Germinal center (tissue), 1 donor: ENCODE data around the gene PA2G4.
"Not testable (repeated sequence)": the region's sequence is repeated elsewhere in the genome, so short reads cannot be mapped to it uniquely, and the experiment has no call there.

ENCODE experiments used
- DNase-seq: peaks from one replicate; pipeline ENCODE4 v3.0.0; 2012; ENCODE audit warnings: mixed read lengths, low spot score

Gene PA2G4

GRCh38 chr12:56101045-56101444 lies 3.3 kb upstream of the PA2G4 start:
- no peak for DNase-seq

DNA sequence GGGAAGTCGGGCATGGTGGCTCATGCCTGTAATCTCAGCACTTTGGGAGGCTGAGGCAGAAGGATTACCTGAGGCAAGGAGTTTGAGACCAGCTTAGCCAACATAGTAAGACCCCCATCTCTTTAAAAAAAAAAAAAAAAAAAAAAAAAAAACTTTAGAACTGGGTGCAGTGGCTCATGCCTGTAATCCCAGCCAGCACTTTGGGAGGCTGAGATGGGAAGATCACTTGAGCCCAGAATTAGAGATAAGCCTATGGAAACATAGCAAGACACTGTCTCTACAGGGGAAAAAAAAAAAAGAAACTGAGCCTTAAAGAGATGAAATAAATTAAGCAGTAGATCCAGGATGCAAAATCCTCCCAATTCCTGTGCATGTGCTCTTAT lies 1.7 kb upstream of the PA2G4 start:
- no peak for DNase-seq

DNA sequence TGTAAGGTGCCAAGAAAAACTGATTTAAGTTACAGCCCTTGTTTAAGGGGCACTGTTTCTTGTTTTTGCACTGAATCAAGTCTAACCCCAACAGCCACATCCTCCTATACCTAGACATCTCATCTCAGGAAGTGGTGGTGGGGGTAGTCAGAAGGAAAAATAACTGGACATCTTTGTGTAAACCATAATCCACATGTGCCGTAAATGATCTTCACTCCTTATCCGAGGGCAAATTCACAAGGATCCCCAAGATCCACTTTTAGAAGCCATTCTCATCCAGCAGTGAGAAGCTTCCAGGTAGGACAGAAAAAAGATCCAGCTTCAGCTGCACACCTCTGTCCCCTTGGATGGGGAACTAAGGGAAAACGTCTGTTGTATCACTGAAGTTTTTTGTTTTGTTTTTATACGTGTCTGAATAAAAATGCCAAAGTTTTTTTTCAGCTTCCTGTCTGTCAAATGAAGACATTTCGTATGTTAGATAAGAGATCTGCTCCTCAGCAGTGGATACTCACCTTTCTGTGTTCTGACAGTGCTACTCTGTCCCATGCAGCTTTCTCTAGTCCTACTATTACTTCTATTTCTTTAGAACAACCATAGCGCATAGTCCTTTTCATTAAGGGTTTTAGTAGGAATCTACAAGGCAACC lies 1.2 kb upstream of the PA2G4 start:
- DNase-seq = no peak

GRCh38 chr12:56103823-56104108 lies 593 bp upstream of the PA2G4 start:
- no peak for DNase-seq

GRCh38 chr12:56104815-56105608 lies 653 bp downstream of the PA2G4 start:
- DNase-seq = no peak

- DNase-seq = no peak
Observed at GRCh38 chr12:56105609-56105902, 1.2 kb downstream of the PA2G4 start.

DNA sequence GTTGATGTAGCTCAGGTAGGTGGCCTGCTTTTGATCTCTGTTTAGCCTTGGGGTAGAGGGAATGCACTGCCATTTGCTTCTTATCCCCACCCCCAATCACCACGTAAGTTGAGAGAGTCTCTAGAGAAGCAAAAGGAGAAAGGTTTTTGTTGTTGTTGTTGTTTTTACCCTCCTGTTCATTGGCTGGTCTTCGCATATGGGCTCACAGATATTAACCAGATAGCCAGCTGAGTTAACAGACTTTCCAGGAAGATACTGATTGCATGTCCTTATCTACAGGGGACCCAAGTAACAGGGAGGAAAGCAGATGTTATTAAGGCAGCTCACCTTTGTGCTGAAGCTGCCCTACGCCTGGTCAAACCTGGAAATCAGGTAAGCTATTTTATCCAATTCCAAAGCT lies 2.9 kb downstream of the PA2G4 start:
- DNase-seq = no peak

DNA sequence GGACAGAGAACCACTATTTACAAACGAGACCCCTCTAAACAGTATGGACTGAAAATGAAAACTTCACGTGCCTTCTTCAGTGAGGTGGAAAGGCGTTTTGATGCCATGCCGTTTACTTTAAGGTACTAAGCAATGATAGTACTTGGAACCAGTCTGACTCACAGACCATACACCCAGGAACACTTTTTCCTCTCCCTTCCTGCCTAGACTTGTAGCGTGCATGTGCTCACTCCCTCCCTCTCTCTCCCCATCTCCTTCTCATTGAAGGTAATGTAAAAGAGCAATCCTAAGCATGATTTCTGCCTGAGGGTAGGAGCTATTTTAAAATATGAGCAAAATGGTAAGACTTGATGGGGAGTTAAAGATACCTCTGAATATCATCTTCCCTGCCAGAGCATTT lies 6.2 kb downstream of the PA2G4 start:
- no peak for DNase-seq

GRCh38 chr12:56114084-56114483 lies 9.7 kb downstream of the PA2G4 start:
- DNase-seq = no peak

DNA sequence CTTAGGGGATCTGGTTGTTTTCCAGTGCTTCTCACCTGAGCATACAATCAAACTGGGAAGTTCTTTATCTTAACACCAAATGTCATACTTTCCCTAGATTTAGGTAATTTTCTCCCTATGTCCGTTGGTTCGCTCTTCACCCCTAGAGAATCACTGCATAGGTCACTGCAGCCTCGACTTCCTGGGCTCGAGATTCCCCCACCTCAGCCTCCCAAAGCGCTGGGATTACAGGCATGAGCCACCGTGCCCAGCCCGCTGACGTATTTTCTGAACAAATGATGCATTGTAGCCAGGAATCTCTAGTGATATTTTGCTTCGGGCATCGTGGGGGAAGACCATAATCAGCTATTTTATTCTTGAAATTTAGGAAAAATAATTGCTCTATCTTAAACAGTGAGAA lies 11.0 kb downstream of the PA2G4 start:
- no peak for DNase-seq

DNA sequence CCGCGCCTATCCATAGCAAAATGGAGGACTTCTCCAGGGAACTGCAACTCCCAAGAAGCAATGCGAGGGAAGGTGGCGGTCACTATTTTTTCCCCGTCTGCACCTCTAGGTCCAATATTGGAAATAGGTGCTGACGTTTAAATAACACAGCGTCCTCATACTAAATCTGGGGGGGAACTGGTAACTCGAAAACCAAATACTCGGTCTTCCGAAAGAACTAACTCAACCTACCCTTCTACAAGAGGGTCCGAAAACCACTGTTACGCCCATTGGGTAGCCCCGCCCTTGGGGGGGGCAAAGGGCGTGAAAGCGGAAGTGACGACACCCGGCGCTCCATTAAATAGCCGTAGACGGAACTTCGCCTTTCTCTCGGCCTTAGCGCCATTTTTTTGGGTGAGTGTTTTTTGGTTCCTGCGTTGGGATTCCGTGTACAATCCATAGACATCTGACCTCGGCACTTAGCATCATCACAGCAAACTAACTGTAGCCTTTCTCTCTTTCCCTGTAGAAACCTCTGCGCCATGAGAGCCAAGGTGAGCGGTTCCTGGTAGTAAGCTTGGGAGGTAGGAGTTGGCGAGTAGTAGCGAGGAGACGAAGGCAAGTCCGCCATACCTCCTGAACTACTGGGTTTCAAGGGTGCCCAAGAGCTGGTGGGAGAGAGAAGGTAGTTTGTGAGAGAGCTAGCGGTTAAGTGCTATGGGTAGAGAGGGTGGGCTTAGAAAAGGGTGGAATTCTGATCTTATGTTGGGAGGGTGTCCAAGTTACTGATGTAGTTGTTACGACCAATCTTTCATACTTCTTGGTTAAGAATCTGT lies 12.1 kb downstream of the PA2G4 start, which contains the start of gene RPL41:
Gene RPL41, plus strand, starts transcription at position 367 of the 815 bp plus-strand sequence.
- DNase-seq = peak; percentile 86

DNA sequence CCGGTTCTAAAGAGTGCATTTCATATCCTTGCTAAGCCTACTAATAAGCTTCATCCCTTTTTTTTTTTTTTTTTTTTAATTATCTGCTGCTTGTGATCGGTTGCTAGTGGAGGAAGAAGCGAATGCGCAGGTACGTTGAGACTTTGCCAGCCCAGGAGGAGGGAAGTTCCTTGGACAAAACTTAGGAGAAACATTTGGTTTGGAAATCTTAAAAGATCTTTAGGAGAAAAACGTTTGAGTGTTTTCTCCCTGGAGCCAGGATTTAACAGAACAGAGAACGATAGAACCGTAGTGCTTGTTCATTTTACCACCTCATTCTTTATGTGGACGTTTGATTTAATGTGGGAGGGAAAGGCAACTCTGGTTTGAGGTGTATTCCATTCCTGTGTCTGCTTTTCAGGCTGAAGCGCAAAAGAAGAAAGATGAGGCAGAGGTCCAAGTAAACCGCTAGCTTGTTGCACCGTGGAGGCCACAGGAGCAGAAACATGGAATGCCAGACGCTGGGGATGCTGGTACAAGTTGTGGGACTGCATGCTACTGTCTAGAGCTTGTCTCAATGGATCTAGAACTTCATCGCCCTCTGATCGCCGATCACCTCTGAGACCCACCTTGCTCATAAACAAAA lies 12.8 kb downstream of the PA2G4 start:
- DNase-seq = not testable (repeated sequence)

DNA sequence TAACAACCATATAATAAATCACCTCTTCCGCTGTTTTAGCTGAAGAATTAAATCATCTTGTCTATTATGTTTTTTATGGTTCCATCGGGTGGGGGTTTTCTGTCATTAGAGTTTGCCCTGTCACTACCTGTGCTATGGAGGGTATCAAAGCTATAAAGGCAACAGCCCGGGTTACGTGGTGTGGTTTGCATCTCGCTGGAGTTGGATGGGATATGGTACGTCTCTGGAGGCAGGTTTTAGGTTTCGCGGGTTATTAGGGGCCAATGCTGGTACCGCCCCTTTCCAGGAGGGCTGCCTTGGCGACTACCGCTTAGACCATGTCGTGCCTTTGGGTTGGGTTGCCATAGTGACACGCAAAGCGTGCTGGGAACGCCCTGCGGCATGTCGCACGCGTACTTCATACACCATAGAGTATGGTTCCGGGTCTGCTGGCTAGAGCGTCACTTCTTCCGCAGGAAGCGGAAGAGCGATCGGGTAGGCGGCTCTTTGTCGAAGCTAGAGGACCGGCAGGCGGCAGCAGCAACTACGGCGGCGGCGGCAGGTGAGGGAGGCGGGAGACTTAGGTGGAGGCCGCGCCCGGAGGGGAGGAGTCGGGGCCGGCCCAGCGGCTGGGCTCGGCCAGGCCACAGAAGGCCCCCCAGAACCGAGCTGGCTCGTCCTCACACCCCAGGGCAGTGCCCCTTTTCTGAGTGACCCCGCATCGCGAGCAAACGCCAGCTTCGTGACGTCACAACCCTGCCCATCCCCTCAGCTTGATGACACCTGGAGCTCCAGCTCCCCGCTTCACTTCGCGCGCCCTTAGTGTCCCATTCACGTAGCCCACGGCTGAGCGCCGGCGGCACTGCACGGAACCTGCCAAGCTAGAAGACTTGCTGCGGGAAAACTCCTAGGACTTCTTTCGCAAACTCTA lies 13.7 kb downstream of the PA2G4 start, which contains the start of gene ZC3H10:
Gene ZC3H10, plus strand, starts transcription at position 489 of the 910 bp plus-strand sequence. CDS start 2,297 bp downstream, outside the sequence.
- DNase-seq = peak; percentile 97

DNA sequence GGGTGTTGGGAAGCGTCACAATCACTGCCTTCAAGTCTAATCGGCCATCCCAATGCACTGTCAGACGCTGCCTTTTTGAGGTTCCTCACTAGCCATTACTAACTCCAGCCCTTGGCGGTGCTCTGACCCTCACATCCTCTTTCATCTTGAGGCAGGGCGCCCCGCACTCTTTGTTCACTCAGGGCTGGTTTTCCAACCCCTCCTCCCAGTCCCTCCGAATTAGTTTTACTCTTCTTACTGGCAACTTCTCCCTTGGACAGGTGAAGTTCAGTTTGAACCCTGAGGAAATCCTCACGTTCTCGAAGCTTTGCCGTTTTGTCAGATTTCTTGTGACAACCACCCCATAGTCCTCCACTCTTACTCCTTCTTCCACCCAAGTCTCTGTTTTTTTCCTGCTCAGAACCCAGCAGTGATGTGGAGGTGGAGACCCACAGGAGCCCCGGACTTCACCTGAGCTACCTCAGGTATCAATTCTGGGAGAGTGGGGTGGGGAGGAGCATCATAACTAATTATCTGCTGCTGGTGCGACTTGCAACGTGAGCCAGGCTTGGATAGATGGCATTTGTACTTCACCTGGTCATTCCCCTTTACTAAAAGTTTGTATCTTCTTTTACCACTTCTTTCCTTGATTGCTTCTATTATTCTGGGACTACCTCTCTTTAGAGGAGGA lies 14.5 kb downstream of the PA2G4 start:
- no peak for DNase-seq

DNA sequence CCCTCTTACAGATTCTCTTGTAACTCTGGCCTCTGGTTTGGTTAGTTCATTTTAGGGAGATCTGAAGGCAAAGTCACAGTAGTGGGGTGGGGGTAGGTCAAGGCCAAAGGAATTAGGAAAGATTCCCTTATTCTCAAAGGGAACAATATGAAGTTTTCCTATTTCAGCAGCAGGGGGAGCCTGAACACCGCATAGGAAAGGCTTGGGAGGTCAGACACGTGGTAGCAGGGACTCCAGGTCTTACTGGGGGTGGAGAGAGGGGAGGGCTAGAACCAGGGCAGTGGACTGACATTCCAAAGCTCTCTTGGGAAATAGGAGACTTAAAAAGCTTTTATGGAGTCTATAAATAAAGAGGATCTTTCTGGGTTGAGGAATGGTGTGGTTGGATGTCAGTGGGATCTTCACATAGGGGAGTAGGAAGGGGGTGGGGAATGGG lies 15.0 kb downstream of the PA2G4 start:
- peak; percentile 61 for DNase-seq

DNA sequence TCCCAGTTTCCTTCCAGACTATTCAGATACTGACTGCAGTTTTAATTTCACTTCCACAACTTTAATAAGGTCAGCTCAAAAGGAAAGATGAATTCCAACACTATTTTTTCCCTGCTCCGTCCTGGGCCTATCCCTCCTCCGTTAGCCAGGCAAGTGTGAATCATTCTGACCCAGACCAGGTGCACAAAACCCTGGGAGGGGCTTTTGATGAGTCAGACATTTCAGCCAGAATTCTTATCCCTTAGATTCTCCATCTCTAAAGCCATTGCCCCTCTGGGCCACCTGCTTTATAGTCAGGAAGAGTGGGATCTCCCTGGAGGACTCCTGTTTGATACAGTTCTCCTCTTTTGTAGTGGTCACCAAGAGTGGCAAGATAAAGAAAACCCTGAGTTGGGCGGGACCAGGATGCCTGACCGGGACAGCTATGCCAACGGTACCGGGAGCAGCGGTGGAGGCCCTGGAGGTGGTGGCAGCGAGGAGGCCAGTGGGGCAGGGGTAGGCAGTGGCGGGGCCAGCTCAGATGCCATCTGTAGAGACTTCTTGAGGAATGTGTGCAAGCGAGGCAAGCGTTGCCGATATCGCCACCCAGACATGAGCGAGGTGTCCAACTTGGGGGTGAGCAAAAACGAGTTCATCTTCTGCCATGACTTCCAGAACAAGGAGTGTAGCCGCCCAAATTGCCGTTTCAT lies 15.9 kb downstream of the PA2G4 start:
- no peak for DNase-seq

GRCh38 chr12:56121204-56121870 lies 17.0 kb downstream of the PA2G4 start:
- no peak for DNase-seq

DNA sequence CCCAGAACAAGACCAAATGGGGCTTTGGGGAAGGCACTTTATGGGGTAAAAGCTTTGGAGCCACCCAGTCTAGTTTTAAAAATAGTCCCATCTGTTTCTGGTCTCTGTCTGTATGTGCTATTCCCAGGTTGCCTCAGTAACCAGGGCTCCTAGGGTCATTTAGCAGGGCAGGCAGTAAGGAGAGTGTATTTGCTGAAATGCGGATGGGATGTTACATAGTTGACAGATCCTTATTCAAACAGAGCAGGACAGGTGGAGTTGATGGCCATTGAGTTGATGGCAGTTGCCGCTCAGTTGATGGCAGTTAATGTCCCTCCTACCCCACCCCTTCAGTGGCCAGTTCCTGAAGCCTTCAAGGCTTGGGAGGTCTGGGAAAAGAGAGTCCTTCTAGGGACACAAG lies 18.3 kb downstream of the PA2G4 start:
- DNase-seq = no peak

DNA sequence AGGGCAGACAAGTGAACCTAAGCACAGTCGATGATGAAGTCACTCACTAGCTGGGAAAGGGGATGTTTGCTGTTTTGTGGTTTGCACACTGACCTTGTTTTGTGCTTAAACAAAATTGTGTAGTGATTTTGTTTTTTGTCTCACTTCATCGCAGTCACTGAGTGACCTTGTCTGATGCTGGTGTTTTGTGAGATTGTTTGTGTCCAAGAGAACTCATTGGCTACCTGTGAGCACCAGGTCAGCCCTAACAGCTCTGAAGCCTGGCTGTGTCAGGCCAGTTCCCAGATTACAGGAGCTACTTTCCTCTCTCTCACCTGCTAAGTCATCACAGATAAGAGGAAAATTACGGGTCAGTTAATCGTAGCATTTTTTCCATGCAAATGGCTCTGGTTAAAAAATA lies 19.8 kb downstream of the PA2G4 start:
- DNase-seq = no peak

DNA sequence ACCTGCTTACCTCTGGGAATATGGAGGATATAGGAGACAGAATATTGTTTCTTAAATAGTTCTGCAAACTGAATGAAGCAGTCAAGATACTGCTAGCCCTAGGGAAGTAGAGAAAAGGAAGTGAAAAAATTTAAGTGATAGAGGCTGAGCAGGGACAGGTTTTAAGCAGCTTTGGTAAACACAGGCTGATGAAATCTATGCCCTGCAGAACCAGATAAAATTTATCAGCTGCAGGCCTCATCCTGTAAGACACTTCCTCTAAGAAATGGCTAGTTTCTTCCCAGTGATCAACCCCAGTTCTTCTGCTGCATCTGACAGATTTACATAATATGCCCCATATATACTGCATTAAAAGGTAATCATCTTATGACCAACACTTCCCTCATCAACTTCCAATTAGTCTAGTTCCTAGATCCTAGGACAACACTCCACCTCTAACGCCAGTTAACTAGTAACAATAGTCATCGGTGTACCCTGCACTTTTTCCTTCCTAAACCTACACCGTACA lies 22.4 kb downstream of the PA2G4 start:
- peak; percentile 44 for DNase-seq
